ENCODE measurements around the gene CPNE2.
"Not testable (repeated sequence)": the region's sequence is repeated elsewhere in the genome, so short reads cannot be mapped to it uniquely, and the experiment has no call there.

The CPNE2 gene

DNA sequence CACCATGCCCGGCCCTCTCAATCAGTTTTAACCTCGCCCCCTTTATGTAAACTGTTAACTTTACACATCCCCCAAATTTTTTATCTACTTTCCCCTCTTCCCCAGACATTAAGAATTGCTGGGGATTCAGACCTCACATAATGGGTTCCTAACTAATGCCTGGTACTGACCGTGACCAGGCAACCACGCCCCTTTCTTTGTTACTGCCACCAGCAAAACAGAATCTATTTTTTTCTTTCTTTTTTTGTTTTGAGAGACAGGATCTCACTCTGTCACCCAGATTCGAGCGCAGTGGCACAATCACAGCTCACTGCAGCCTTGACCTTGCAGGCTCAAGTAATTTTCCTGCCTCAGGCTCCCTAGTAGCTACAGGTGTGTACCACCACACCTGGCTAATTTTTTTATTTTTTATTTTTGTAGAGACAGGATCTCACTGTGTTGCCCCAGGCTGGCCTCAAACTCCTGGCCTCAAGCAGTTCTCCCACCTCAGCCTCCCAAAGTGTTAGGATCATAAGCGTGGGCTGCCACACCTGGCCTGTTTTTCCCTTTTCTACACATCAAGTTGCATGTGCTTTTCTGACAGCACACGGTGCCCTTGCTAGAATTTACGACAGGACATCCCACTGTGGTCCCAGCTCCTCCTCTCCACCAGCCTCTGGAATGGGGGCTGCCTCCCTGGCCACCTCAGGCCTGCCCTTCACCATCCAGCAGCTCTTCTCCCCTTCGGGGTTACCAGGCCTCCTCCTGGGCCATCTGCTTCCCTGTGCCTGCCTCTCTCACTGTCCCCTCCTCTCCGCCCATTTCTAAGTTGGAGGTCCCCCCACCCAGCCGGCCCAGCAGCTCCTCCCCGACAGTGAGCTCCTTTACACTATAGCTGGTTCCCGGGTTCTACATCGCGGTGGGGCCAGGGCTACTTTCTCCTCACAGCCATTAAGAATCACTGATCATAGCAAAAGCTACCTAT is 10.8 kb downstream of the CPNE2 start:
- no peak for DNase-seq

DNA sequence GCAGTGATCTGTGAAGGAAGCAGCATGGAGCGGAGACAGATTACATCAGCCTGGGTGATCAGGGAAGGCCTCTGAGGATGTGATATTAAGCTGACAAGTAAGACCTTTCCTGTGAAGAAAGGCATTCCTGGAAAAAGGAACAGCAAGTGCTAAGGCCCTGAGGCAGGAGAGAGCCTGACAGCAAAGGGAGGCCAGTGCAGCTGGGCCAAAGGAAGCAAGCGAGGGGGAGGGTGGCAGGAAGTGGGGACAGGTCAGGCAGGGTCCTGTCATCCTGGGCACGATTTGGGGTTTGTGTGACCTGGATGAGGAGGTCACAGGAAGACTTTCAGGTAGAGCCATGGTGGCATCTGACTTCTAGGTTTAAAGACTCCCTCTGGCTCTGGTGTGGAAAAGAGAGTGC is 12.3 kb downstream of the CPNE2 start:
- no peak for DNase-seq

DNA sequence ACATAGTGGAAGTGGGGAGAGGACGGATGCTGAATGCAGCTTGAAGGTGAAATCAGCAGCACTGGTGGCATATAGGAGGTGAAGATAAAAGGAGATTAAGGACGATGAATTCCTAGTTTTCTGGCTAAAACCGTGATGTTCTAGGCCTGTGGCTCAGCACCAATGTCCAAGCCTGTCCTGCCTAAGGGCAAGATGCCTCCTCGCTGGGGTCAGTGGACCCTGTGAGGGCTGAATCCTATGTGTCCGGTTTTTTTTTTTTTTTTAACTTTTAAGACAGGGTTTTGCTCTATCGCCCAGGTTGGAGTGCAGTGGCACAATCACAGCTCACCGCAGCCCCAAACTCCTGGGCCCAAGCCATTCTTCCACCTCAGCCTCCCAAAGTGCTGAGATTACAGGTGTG is 12.8 kb downstream of the CPNE2 start:
- DNase-seq, result no peak

DNA sequence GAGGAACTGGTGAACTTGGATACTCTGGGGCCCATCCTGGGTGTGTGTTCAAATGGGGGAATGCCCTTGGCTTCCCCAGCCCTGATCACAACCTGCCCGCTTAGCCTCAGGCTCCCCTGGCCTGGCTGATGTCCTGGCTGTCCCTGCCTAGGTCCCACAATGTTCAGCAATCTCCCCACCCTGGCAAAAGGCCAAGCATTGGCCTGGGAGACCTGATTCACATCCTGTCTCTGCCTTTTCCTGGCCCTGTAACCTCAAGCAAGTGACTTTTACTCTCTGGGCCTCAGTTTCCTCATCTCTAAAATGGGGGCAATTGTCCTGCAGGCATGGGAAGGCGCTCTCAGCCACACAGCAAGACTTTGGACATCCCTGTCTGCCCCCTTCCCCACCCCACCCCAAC is 14.4 kb downstream of the CPNE2 start:
- DNase-seq, result no peak

DNA sequence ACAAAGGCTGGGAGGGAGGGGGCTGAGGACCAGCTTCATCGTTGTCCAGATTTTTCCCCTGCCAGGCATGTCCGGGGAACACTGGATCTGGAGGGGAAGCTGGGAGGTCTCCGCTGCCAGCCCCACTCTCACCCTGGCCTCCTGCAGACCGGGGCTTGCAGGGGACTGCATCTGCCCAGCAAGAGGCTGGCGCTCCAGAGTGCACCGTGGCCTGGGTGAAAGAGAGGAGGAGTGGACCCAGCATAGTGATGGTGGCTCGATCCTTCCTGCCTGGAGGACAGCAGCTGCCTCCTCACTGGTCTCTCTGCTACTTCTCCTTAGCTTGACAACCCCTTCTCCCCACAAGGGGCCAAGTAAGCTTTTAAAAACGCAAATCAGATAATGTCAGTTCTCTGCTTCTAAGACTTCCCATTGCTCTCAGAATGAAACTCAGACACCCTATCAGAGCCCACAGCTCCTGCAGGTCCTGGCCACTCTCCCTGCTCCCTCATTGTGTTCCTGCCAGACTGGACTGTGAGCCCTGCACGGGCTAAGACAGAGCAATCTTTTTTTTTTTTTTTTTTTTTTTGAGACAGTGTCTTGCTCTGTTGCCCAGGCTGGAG is 15.0 kb downstream of the CPNE2 start:
- peak; percentile 42 for DNase-seq

DNA sequence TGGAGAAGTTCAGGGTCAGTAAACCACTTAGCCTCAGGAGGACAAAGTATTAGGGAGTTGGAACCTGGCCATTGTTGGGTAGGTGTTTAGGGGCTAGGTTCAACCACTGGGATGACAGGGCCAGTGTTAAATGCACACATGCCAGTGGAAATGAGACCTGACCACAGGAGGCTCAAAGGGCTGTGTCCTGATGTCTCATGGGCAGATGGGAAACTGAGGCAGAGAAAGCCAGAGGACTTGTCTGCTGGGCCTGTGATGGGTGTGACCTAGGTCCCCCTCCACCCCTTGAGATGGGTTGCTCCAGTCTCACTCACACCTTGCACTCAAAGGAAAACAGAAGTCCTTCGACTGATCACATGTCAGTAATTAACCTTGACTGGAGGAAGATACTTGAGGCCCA is 16.0 kb downstream of the CPNE2 start:
- DNase-seq, result no peak

DNA sequence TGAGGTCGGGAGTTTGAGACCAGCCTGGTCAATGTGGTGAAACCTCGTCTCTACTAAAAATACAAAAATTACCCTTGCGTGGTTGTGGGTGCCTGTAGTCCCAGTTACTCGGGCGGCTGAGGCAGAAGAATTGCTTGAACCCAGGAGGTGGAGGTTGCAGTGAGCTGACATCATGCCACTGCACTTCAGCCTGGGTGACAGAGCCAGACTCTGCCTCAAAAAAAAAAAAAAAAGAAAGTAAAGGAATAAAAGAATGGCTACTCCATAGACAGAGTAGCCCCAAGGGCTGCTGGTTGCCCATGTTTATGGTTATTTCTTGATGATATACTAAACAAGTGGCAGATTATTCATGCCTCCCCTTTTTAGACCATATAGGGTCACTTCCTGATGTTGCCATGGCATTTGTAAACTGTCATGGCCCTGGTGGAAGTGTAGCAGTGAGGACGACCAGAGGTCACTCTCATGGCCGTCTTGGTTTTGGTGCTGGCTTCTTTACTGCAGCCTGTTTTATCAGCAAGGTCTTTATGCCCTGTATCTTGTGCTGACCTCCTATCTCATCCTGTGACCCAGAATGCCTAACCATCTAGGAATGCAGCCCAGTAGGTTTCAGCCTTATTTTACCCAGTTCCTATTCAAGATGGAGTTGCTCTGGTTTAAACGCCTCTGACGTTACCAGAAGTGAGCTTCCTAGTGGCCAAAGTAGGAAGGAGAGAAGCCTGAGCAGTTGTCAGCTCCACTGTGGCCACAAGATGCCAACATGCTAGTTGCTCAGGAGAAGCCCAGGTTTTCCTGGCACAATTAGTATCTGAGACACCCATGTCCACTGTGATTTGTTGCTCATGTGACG is 17.1 kb downstream of the CPNE2 start:
- not testable (repeated sequence) for DNase-seq

DNA sequence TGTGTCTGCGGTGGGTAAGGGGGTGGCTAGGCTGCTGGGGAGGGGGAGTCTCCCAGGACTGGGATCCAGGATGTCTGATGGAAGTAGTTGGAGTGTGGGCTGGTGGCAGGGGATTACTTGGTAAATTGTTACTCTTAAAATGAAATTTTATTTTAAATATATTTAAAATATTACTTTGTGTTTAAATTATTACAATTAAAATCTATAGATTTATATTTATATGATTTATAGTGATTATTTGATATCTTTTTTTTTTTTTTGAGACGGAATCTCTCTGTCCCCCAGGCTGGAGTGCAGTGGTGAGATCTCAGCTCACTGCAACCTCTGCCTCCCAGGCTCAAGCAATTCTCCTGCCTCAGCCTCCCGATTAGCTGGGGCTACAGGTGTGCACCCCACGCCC is 18.6 kb downstream of the CPNE2 start:
- no peak for DNase-seq

DNA sequence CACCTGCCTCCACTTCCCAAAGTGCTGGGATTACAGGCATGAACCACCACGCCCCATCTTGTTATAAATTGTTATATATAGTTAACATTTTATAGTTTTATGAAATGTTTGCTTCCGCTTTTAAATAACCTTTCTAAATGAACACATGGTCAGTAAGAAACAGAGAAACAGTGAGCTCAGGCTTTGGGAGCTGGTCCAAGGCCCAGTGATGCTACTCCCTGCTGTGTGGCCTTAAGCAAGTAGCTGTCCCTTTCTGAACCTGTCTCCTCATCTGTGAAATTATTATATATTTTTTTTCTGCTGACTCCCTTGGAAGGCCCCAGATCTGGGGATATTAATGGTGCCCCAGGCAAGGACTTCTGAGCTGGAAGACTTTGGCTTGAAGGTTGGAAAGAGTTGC is 19.0 kb downstream of the CPNE2 start:
- DNase-seq, result no peak

DNA sequence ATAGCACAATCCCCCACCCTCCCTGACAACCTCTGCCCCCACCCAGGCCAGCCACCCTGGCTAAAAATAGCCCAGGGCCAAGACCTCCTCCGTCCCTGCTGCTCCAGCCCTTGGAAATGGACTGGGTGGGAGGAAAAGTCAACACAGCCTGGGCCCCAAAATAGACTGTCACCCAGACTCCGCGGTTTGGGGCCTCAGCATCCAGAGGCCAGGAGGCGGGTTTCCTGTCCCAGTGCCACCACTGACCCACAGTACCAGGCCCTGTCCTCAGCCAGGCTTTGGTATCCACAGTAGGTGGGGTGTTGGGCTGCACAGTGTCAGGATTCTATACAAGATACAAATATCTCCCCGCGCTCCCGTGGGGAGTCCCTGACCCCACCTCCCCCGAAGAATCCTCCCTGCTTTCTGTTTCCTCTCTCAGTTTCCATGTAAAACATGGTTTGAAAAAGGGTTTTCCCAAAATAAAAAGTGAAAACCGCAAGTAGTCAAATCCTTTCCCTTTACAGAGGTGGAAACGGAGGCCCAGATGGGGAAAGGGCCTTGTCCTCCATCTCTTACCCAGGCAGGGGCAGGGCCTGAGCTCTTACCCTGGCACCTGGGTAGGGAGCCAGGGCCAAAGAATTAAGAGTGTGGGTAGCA is 20.1 kb downstream of the CPNE2 start:
- peak; percentile 40 for DNase-seq

DNA sequence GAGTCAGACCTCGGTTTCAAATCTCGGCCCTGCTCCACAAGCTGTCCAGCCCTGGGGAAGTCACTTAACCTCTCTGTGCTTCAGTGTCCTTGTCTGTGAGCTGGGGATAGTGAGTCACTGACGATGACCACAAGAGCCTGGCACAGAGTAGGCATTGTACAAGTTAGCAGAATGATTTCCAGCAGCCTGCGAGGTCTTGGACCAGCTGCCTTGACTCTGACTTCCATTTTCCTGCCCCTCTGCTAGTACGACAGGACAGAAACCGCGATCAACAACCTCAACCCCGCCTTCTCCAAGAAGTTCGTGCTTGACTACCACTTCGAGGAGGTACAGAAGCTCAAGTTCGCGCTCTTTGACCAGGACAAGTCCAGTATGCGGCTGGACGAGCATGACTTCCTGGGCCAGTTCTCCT is 20.7 kb downstream of the CPNE2 start:
- DNase-seq, result peak; percentile 60

DNA sequence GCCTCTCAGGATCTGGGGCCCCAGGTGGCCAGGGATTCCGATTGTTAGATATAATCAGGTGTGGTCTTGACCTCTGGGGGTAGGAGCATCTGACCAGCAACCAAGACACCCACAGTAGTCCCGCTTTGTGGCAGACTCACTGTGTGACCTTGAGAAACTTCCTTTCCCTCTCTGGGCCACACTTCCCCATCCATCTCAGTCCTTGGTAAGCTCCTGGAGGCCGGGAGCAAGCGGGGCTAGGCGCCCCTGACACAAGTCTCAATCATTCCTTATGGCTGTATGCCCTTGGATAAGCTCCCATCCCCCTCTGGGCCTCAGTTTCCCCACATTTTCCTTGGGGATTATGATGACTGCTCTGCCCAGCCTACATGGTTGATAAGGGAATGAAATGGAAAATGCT is 21.3 kb downstream of the CPNE2 start:
- DNase-seq, result no peak

DNA sequence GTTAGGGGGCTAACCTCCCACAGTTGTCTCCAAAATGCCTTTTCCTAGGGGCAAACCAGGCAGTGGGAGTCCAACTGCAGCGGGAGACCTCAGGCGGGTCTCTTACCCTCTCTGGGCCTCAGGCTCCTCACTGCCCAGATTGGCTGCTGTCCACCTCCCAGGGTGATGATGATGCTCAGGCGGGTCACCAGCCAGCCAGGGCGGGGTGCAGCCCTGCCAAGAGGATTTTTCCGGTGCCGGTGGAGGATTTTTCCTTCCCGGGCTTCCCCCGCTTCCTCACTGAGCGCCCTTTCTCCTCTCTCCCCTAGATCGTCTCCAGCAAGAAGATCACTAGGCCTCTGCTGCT is 22.8 kb downstream of the CPNE2 start:
- DNase-seq, result no peak

DNA sequence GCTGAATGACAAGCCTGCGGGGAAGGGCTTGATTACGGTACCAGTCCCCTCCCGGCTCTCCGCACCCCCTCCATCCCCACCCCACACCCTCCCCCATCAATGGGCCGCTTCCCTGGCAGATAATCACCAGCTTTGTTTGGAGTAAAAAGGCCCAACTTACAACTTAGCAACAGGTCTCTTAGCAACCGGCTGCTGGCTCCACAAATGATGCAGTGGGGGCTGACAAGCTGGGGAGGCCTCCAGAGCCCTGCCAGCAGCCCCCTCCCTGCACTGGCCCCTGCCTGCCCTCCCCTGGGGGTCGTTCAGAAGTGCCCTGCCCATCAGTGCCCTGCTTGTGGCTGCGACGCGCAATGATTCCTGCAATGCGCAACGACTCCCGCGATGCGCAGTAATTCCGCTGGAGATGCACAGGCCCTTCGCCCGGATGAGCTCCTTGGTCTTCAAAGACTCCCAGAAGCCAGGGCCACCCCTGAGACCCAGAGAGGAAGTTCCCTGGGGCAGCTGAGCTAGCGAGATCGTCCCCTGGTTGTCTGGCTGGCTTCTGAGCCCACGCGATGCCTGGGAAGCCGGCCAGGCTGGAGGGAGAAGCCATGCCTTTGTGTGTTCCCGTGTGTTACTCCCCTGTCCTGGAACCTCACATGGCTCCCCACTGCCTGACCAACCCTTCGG is 23.3 kb downstream of the CPNE2 start:
- DNase-seq, result peak; percentile 27

DNA sequence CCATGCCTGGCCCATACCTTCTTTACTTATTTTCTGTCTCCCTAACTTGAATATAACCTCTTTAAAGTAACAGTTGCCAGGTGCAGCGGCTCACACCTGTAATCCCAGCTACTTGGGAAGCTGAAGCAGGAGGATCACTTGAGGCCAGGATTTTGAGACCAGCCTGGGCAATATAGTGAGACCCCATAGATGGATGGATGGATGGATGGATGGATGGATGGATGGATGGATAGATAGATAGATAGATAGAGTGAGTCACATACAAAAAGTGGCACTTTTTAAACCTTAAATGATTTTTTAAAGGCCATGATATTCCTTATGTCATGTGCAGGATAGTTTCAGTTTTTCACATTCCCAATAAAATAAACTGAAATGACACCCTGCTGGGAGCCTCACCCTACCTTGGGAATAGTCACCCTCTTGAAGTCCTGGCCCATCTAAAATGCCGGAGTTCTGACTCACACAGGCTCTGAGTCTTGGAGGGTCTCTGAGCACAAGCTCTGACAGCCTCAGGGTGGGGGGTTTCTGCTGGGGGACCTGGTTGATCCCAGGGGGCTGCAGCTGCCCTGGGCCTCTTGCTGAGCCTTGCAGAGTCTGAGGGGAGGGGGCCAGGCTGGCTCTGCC is 26.2 kb downstream of the CPNE2 start:
- DNase-seq, result no peak

DNA sequence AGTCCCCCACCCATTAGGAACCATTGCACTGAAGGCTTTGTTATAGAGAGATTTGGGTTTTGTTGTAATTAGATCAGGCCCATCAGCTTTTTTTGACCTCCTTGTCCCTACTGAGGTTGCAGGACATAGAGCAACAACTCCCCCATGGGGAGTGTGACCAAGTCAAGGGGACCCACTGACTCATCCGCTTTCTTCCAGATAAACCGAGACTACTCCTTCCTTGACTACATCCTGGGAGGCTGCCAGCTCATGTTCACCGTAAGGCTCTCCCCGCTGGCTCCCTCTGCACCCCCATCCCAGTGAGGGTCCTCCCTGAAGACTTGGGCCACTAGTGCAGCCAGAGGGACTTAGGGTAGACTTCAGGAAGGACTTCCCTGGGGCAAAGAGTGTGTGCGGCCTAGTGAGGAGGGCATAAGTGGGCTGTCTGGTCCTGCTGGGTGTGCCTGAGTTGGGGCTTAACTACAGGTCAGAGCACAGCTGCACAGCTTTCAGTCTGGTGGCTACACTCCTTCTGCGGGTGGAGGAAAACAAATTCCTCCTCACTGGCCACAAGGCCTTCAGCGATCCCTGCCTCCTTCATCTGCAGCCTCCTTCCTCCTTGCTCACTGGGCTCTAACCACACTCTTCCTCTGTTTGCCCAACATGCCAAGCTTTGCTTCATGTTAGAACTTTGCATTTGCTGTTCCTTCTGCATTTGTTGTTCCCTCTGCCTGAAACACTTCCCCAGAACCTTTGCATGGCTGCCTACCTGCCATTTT is 31.0 kb downstream of the CPNE2 start:
- peak; percentile 61 for DNase-seq

DNA sequence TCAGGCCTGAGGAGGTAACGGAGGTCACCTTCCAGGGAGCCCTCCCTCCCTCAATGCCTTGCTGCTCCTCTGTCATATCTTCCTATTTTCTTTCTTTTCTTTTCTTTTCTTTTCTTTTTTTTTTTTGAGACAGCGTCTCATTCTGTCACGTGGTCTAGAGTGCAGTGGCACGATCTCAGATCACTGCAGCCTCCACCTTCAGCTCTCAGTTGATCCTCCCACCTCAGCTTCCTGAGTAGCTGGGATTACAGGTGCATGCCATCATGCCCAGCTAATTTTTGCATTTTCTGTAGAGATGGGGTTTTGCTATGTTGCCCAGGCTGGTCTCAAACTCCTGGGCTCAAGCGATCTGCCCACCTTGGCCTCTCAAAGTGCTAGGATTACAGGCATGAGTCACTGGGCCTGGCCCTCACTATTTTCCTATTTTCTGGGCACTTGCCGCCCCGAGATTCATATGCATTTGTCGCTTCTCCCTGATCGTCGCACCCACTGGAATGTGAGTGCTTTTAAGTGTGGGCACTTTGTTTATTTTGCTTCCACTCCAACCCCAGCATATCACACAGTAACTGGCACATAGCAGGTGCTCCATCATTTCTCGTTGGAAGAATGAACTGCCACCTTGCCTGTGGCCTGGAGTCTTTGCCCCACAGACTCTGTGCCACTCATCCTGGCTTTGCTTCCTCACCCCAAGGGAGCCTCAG is 31.7 kb downstream of the CPNE2 start:
- DNase-seq, result no peak

DNA sequence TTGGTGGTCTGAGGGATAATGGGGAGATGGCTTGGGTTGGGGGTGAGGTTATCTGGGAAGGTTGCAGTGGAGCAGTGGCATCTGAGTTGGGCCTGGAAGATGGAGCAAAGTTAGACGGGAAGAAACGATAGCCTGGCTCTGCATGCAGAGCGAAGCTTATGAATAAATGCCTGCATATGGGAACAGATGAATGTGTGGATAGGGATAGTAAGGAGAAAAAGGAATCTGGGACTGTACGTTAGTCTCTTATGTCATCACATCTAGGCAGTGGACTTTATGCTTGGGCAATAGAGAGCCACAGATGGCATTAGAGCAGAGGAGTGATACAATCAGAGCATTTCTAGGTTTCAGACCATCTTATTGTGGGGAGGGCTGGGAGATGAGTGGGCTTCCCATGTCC is 33.0 kb downstream of the CPNE2 start:
- DNase-seq, result no peak

DNA sequence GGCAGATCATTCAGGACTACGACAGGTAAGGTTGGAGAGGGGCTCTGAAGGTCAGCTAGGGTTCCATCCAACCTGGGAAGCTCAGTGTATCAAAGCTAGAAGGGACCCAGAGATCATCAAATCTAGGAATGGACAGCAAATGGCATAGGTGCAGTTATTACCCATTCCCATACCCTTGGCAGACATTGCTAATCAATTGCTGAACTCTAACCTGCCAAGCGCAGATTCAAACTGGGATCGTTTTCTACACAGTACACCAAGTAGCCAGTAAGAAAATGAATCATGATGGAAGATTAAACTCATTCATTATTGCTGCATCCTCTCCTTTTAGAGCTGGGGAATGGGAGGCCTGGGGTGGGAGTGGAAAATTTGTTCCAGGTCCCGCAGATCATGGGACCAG is 33.6 kb downstream of the CPNE2 start:
- DNase-seq, result no peak

DNA sequence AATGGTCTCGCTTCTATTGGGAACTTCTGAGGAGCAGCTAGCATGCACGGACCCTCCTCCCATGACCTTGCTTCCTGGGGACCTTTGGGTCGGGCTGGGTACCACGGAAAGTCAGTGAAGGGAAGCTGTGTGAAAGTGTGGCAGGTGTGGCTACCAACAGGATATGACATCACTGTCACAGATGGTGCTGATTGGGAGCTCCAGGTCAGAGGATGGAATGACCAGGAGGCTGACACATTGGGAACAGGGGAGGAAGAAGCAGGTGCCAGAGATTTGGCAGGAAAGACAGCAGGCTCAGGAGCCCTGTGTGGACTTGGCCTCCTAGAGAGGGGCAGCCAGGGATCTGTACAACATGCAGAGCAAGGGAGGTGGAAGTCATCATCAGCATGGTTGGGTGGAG is 34.0 kb downstream of the CPNE2 start:
- DNase-seq, result no peak
